NCI-H1930 (cell line): ENCODE measurements around the gene NOC2L.
"Not testable (repeated sequence)": the region's sequence is repeated elsewhere in the genome, so short reads cannot be mapped to it uniquely, and the experiment has no call there.

ENCODE experiments used
- DNase-seq, 2 experiments: peaks; one replicate each; lab custom pipeline; 2025; lab: John Stamatoyannopoulos, UW

Gene NOC2L

DNA sequence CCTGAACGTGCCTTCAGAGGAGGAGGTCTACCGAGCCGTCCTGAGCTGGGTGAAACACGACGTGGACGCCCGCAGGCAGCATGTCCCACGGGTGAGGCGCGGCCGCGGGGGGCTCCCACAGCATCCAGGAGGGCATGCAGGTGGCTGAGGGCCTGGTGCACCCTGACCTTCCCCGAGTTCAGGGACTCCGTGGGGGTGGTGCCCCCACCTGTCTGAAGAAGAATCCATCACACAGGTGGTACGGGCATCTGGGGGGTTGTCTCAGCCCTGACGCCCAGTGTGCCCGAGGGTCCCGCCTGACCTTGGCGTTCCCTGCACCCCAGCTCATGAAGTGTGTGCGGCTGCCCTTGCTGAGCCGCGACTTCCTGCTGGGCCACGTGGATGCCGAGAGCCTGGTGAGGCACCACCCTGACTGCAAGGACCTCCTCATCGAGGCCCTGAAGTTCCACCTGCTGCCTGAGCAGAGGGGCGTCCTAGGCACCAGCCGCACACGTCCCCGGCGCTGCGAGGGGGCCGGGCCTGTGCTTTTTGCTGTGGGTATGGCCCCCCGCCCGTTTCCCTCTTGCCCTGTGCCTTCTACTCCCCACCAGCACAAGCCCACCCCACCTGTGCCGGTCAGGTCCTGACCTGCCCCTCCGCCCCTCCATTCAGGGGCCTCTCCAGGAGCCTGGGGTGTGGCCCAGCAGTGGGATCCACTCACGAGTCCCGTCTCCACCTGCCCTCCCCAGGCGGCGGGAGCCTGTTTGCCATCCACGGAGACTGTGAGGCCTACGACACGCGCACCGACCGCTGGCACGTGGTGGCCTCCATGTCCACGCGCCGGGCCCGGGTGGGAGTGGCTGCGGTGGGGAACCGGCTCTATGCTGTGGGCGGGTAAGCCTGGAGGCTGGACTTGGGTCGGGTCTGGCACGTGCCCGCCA is 3.6 kb upstream of the NOC2L start:
- no peak for DNase-seq

GRCh38 chr1:961132-961669 is 2.1 kb upstream of the NOC2L start:
- DNase-seq, result no peak

GRCh38 chr1:960363-961131 is 1.5 kb upstream of the NOC2L start, which contains the start of gene KLHL17:
TSS of gene KLHL17 (plus strand) at chr1:960584. CDS start at chr1:960694, 110 bp downstream.
- DNase-seq, result peak; percentile 63 to 65

DNA sequence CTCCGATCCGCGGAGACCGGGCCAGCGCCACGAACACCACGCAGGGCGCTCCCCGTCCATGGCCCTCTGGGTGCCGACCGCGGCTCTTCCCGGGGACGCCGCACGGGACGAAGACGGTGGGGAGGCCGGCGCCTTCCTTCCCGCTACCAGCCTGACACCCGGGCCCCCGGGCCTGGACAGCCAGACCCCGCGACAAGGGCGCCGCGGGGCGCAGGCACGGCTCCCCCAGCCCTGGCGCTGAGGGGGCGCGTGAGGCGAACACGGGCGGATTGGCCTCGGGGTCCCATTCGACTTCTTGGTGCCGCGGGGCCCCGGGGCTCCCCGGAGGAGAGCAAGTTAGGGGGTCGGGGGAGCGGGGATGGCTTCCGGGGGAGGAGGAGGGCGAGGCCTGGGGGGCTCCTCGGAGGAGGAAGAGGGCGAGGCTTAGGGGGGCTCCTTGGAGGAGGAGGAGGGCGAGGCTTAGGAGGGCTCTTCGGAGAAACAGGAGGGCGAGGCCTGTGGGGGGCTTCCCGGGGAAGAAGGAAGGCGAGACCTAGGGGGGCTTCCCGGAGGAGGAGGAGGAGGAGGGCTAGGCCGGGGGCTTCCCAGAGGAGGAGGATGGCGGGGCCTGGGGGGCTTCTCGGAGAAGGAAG is 791 bp upstream of the NOC2L start:
- no peak for DNase-seq

GRCh38 chr1:956636-957035 is 2.4 kb downstream of the NOC2L start:
- DNase-seq, result no peak

DNA sequence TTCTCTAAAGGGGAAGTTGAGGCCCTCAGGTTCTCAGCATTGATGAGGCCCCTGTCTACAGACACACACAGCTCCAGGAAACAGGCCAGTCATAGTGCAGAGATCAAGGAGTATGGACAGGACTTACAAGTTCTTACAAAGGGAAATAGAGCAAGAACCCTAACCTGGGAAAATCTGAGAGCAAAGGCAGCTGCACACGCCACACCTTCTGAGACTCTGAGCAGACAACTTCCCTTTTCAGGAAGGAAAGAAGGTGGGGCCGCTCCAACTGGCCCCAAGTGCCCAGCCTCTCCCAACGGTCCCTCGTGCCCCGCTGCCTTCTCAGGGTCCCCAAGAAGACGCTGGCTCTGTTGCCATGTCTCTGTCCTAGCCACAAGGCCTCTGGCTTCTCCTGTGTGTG is 3.6 kb downstream of the NOC2L start:
- no peak for DNase-seq

- DNase-seq, result no peak
Measured at GRCh38 chr1:954927-955326, 4.1 kb downstream of the NOC2L start.

DNA sequence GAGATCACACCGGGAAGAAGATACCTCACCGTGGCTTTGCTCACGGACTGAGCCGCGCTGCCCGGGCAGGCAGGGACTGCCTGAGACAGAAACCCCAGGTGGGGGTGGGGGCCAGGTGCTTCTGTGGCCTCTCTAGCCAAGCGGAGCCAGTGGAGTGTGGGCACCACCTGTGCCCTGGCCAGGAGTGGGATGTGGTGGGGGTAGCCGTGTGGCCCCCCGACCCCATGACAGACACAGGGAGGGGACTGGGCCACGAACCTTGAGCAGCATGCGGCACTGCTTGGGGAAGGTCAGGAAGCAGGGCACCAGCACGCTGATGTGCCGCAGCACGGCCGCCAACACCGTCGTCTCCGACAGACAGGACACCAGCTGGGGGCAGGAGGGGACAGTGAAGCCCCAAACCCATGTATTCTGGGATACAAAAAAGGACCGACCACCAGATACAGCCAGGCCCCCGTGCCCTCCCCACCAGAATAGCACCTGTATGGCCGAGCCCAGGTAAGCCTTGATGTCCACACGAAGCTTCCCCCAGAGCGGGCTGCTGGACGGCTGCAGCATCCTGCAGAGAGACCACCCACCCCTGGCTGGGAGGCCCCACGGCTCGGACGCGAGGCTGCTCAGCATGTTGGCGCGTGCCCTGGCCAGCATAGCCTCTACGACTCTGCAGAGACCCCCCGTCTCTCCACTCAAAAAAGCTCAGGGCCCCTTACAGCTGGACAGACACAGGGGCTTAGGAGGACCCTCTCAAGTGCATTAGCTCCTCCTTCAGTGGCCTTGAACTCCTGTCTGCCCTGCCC is 5.3 kb downstream of the NOC2L start:
- no peak for DNase-seq

- no peak for DNase-seq
Measured at GRCh38 chr1:952603-953002, 6.5 kb downstream of the NOC2L start.

GRCh38 chr1:952201-952600 is 6.9 kb downstream of the NOC2L start:
- DNase-seq, result no peak

DNA sequence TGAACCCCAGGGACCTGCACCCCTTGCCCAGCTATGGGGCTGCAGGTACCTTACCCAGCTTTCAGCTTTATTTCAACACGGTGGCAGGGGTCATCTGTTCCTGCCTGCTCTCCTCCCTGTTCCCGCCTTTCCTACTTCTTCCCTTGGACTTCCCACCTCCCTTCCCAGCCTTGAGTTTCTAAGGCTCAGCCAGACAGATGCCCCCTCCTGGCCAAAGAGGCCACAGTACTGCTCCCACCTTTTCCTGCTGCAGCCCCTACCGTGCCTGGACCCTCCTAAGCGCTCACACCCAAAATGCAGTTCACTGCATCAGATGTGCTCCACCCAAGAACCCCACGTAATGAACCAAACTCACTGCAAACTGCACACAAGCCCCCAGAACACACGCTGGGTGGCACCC is 7.7 kb downstream of the NOC2L start:
- no peak for DNase-seq

DNA sequence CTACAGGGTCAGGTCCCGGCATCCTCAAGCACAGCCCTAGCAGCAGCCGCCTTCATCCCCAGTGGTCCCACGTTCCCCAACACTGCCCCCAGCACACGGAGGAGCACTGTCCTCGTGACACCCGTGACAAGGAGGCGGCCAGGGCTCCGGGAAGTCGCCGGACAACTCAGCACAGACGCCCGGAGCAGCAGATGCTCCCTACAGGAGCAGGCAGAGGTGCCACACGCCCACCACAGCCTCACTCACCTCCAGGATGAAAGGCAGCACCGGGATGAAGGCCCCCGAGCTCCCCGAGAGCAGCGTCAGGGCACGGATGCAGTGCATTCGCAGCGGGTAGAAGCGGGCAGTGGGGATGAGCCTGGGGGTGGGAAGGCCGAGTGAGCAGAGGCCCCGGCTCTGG is 8.2 kb downstream of the NOC2L start:
- no peak for DNase-seq

DNA sequence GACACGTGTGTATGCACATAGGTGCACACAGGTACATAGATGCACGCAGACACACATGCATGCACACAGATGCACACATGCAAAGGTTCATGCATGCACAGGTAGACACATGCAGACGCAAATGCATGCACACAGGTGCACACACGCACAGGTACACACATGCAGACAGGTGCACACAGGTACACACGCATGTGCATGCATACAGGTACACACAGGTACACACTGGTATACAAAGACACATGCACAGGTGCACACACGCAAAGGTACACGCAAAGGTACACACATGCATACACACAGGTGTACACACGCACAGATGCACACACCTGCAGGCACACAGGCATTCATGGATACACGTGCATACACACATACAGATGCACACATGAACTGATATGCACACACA is 8.8 kb downstream of the NOC2L start:
- DNase-seq, result no peak

DNA sequence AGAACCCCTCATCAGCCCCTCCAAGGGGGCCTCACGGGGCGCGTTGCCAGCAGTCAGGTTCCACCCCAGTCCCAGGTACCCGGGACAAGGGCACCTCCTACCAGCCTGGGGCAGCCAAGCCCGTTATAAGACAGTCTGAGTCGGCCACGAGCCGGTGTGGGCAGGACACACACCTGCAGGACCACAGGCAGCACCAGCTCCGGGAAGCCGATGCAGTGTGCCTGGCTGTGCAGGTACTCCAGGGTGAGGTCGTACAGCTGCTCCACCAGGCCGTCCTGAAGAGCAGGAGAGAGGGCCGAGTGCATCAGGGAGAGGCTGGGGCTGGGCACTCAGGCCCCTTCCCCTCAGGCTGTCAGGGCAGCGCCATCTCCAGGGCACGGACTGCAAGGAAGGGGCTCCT is 11.1 kb downstream of the NOC2L start:
- DNase-seq, result no peak

GRCh38 chr1:946811-947210 is 12.2 kb downstream of the NOC2L start:
- DNase-seq, result not testable (repeated sequence)

DNA sequence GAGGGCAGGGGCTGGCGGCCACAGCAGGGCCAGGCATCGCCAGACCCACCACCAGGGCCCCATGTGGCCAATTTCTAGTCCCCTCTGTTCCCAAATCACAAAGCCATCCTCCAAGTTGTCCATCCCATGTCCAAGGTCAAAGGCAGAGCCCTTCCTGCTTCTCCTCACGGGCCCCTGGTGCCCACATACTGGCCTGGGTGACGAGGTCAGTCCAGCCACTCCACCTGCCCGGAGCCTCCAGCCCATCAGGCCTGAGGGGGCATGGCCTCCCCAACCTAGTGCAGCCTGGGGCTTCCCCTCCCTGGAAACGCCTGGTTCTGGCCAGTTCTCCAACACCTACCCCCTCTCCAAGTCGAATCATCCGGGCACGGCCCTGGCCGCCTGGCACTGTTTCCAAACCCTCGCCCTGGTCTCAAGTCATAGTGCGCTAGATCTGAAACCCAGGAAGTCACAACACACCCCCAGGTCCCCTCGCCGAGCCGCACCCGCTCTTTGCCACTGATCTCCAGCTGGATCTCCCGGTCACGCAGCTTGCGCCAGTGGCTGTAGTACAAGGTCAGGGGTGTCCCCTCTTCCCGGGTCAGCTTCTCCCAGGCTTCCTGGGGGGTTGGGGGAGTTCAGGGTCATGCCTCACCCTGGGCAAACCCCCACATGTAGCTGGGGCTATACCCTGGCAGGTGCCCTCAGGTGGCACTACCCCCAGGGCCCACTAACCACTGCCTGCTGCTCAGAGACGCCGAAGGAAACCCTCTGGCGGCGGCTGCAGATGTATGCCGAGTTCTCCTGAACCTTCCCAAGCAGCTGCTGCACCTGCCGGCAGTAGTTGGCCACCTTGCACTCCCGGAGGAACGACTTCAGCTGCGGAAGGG is 13.1 kb downstream of the NOC2L start:
- no peak for DNase-seq

- peak in 1 of 2 experiments; percentile 32 for DNase-seq
Measured at GRCh38 chr1:944341-945325, 14.4 kb downstream of the NOC2L start.

DNA sequence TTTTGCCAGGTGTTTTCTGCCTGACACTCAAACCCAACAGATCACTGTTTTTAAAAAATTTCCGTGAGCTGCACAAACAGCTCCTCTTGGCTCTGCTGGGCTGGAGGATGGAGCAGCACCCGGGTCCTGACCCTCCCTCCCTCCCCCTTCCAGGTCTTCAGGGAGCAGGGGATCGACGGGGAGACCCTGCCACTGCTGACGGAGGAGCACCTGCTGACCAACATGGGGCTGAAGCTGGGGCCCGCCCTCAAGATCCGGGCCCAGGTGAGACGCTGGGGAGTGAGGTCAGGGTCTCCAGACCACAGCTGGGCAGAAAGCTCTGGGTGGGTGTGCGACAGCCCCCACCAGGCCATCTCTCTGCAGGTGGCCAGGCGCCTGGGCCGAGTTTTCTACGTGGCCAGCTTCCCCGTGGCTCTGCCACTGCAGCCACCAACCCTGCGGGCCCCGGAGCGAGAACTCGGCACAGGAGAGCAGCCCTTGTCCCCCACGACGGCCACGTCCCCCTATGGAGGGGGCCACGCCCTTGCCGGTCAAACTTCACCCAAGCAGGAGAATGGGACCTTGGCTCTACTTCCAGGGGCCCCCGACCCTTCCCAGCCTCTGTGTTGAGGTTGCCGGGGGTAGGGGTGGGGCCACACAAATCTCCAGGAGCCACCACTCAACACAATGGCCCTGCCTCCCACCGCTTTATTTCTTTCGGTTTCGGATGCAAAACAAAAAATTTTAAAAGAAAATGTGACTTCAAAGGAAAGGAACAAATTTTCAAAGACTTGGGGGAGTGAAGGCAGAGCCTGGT is 15.3 kb downstream of the NOC2L start:
- DNase-seq, result no peak
